NCI-H1092 (cell line): Measurements from ENCODE around the gene EFNA4.

Experiments
- DNase-seq: peaks from one replicate; lab custom pipeline; 2025; lab: John Stamatoyannopoulos, UW

Gene EFNA4

GRCh38 chr1:155063550-155064110, at the start of gene EFNA4:
EFNA4 (plus strand) TSS chr1:155063740; CDS start chr1:155063824, 84 bp downstream.
- peak; percentile 41 for DNase-seq

GRCh38 chr1:155014709-155015508, 48.6 kb upstream of the EFNA4 start:
- no peak for DNase-seq

DNA sequence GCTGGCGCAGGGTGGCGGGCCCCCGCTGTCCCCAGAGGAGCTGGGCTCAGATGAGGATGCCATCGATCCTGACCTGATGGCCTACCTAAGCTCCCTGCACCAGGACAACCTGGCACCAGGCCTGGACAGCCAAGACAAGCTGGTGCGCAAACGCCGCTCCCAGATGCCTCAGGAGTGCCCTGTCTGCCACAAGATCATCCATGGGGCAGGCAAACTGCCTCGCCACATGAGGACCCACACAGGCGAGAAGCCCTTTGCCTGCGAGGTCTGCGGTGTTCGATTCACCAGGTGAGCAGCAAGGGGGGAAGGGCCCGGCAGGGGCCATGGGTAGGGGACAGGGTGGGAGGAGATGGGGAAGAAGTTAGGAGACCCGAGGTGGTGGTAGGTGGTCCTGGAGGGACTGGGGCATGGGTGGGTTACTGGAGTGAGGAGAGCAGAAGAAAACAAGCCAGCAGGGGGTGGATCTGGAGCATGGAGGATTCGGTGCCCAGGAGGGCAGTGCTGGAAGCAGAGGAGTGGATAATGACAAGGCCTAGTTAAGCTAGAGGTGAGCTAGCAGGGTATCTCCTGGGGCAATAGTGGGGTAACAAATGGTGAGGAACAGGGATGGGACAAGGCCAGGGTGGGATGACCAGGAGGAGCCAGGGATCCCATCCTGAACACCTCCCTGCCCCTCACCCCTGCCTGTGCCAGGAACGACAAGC, 47.9 kb upstream of the EFNA4 start:
- no peak for DNase-seq

DNA sequence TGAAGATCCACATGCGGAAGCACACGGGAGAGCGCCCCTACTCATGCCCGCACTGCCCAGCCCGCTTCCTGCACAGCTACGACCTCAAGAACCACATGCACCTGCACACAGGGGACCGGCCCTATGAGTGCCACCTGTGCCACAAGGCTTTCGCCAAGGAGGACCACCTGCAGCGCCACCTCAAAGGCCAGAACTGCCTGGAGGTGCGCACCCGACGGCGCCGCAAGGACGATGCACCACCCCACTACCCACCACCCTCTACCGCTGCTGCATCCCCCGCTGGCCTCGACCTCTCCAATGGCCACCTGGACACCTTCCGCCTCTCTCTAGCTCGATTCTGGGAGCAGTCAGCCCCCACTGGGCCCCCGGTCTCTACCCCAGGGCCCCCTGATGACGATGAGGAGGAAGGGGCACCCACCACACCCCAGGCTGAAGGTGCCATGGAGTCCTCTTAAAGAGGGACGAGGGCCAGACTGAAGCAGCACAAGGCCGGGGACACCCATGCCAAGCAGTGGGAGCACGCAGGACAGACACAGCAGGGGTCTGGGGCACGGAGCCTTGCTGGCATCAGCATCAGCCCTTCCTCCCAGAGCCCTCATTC, 47.2 kb upstream of the EFNA4 start:
- DNase-seq: no peak

GRCh38 chr1:155017041-155017945, 46.2 kb upstream of the EFNA4 start:
- DNase-seq: peak; percentile 62

DNA sequence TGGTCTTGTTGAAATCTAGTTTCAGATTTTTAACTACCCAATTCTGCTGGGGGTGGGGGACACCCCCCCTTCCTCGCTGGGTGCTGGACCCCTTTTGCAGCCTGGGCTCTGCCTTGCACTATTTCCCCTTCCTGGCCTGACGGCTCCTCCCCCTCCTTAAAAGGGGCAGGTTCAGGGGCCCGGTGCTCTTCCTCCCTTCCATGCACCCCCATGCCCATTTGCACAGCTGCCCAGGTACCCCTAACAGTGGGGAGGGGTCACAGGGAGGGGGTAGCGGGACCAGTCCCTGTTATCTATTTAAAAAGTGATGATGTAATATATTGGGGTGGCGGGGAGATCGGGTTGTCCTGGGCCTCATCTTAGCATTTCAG, 45.6 kb upstream of the EFNA4 start:
- DNase-seq: no peak

GRCh38 chr1:155018617-155019348, 44.8 kb upstream of the EFNA4 start:
- DNase-seq: no peak

GRCh38 chr1:155019377-155020245, 43.9 kb upstream of the EFNA4 start:
- peak; percentile 10 for DNase-seq

- no peak for DNase-seq
These were observed 41.2 kb upstream of the EFNA4 start for GRCh38 chr1:155022136-155022926.

GRCh38 chr1:155022927-155023236, 40.7 kb upstream of the EFNA4 start:
- DNase-seq: no peak

GRCh38 chr1:155023627-155024026, 39.9 kb upstream of the EFNA4 start:
- no peak for DNase-seq

DNA sequence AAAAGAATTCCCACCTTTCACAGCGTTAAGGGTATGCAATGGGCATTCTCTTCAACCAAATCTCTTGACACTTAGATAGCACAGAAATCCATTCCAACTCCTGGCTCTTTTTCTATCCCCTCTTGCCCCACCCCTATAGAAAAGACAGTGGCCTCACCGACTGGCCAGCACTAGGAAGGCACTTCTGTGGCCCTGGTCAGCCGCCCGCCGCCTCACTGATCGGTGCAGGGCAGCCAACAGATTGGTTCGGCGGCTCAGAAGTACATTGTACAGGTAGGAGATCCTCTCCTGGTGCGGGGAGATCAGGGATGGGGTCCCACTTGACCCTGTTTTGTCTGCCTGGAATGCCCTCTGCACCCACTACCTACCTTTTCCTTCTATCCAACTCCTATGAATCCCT, 39.2 kb upstream of the EFNA4 start:
- DNase-seq: no peak

- DNase-seq: no peak
These were observed 37.4 kb upstream of the EFNA4 start for GRCh38 chr1:155026154-155026553.

GRCh38 chr1:155026588-155026987, 37.0 kb upstream of the EFNA4 start:
- DNase-seq: no peak

DNA sequence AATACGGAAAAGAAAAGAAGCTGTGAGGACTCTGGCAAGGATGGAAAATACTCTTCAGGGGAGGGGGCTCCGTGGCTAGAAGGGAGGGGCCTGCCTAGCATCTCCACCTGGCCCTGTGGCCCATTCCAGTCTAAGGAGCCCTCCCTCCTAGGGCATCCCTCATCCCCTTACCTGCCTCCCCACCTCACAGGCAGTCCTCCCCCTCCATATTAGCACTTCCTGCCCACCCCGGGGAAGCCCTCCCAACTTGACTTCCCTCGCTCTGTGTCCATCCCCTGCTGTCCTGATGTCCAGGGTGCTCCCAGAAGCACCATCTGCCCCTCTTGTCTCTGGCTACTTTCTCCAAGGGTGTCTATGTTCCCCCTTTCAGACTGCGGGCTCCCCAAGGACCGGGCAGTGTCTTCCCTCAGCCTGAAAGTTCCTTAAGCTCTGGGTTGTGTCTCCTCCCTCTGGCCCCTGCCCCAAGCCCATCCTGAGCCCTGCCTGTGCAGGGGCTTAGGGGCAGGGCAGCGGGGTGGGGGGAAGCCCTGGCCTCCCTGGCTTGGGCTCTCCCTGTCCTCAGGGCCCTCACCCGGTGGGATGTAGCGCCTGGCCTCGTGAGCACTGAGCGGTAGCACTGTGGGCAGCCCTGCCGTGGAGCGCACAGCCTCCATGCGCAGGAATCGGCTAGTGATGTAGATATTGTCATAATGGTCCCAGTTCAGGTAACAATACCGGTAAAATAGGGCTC, 33.9 kb upstream of the EFNA4 start:
- DNase-seq: no peak

DNA sequence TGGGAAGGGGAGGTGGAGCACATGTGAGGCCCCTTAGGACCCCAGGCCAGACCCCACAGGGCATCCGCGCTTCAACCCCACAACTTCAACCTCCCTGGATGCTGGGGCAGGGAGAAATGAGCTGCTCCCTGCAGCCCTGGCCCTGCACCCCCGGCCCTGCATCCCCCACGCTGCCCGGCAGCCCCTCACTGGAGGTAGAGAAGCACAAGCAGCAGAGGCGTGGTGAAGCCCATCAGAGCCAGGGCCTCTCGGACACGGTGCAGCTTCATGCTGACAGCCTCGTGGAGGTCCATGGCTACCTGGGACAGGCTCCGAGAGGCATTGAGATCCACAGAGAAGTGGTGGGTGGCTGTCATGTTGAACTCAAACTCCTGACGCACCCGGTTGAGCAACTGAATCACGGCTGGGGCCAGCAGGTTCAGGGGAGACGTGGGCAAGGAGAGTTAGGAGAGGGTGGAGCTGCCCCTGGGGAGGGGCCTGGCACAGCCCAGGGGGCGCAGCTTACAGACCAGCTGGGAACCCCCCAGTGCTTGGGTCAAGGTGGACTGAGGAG, 33.2 kb upstream of the EFNA4 start:
- DNase-seq: no peak

DNA sequence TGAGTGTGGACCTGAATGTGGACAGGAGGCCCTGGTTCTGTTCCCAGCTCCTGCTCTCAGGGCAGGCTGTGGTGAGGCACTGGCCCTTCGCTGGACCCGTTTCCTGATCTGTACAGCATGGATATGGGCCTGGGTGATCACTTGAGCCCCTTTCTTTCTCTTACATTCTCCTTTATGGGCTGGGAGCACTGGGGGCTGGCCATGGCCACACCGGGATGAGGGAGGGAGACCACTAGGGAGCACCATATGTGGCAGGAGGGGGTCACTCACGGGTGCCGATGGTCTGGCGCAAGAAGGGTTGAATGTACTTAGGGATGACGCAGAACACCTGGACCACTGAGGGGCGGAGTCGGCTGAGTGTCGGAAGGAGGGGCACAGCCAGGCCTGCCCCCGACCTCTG, 32.6 kb upstream of the EFNA4 start:
- DNase-seq: no peak

GRCh38 chr1:155032886-155033285, 30.7 kb upstream of the EFNA4 start:
- DNase-seq: no peak
